ENCODE results near the gene PSMA4. TPM values are rescaled to one million over a fixed set of nuclear protein-coding genes. Genes with fewer than 3 reads are reported as not detected.
A peak's percentile ranks its signal among the peaks of the same experiment; 100 is the strongest.

Gene PSMA4
- total RNA-seq, 1 experiment from 2014 or later: 276 TPM

- TF ChIP-seq CTCF (IDR thresholded peaks at IDR 0.05; ENCODE audit: insufficient read depth in 1 of 2, low read depth in 1 of 2, low read length in 1 of 2, severe bottlenecking in 1 of 2, unreplicated experiment in 1 of 2): no peak
- Histone ChIP-seq H3K9me3 (no peaks in the 10 kb centered on the region), H3K27me3 (replicated peaks; ENCODE audit: control insufficient read depth, insufficient read depth, low read length) (no peaks in the 10 kb centered on the region), H3K36me3 (ENCODE audit: control insufficient read depth, insufficient read depth, low read length) (no peaks in the 10 kb centered on the region), H3K4me1 (no peaks in the 10 kb centered on the region), H3K4me3 (ENCODE audit: low read depth, low read length) (no peak overlapping the region)
- H3K4me3 Mint-ChIP-seq (ENCODE audit: unreplicated experiment): no peak overlapping the region
- ChIA-PET POLR2A (no interaction called here), CTCF (no interaction called here)
- H3K27me3 Mint-ChIP-seq (ENCODE audit: insufficient read depth, unreplicated experiment): peaks cover 2% of the 10 kb centered on the region
- no peaks in the 10 kb centered on the region for H3K9me3 Mint-ChIP-seq (ENCODE audit: unreplicated experiment)
- H3K27ac Mint-ChIP-seq (ENCODE audit: unreplicated experiment): no peak overlapping the region
- peaks cover 13% of the 10 kb centered on the region for H3K4me1 Mint-ChIP-seq (ENCODE audit: low read depth, unreplicated experiment)
- H3K36me3 Mint-ChIP-seq (ENCODE audit: insufficient read depth, unreplicated experiment): no peaks in the 10 kb centered on the region
- no TSS peak for BruUV-seq (replicated peaks)
- intact Hi-C loops (cut with micrococcal nuclease; ENCODE audit: unreplicated experiment): no loop called here
- DNase-seq: no peak
Measured at GRCh38 chr15:78563092-78563491, 22.8 kb downstream of the PSMA4 start.

DNA sequence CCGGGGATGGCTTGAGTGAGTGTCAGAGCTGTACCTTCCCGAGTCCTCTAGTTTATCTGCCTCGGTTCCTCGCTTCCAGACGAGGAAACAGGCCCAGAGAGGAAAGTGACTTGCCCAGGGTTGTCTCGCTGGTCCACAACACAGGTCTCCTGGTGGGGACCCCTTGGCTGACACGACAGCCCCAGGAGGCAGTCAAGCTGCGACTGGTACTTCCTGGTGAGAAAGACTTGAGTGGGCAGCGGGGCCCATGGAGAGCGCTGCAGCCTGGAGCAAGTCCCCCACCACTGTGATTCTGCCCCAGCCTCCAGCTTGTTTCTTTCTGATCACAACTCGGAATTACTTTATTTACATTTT, 24.5 kb downstream of the PSMA4 start:
- no peaks in the 10 kb centered on the region for H3K9me3 ChIP-seq
- no peak for TF ChIP-seq CTCF (IDR thresholded peaks at IDR 0.05; ENCODE audit: insufficient read depth in 1 of 2, low read depth in 1 of 2, low read length in 1 of 2, severe bottlenecking in 1 of 2, unreplicated experiment in 1 of 2)
- POLR2A ChIA-PET: interaction anchor here (0.6 to 1.5 kb wide), 4 partner anchors 56 to 265 kb away, joined by 6 to 13 read pairs (median 9); partner anchors contain the start of gene SKIC8
- Mint-ChIP-seq H3K27me3 (ENCODE audit: insufficient read depth, unreplicated experiment) (peaks cover 2% of the 10 kb centered on the region), H3K27ac (ENCODE audit: unreplicated experiment) (no peak overlapping the region), H3K4me3 (ENCODE audit: unreplicated experiment) (peak overlapping the region; percentile 91), H3K9me3 (ENCODE audit: unreplicated experiment) (no peaks in the 10 kb centered on the region), H3K36me3 (ENCODE audit: insufficient read depth, unreplicated experiment) (no peaks in the 10 kb centered on the region), H3K4me1 (ENCODE audit: low read depth, unreplicated experiment) (peaks cover 13% of the 10 kb centered on the region)
- H3K4me1 ChIP-seq: no peaks in the 10 kb centered on the region
- H3K36me3 ChIP-seq (ENCODE audit: control insufficient read depth, insufficient read depth, low read length): no peaks in the 10 kb centered on the region
- H3K4me3 ChIP-seq (ENCODE audit: low read depth, low read length): peak overlapping the region; percentile 64
- no peaks in the 10 kb centered on the region for H3K27me3 ChIP-seq (replicated peaks; ENCODE audit: control insufficient read depth, insufficient read depth, low read length)
- no TSS peak for BruUV-seq (replicated peaks)
- DNase-seq: no peak
- CTCF ChIA-PET: interaction anchor here (0.6 to 1.3 kb wide), 5 partner anchors 24 to 372 kb away, joined by 3 to 5 read pairs (median 3); no protein-coding TSS in a partner anchor
- intact Hi-C loops (cut with micrococcal nuclease; ENCODE audit: unreplicated experiment): loop anchor here (1.0 kb wide), 1 partner anchor 23 kb away; no protein-coding TSS in a partner anchor

DNA sequence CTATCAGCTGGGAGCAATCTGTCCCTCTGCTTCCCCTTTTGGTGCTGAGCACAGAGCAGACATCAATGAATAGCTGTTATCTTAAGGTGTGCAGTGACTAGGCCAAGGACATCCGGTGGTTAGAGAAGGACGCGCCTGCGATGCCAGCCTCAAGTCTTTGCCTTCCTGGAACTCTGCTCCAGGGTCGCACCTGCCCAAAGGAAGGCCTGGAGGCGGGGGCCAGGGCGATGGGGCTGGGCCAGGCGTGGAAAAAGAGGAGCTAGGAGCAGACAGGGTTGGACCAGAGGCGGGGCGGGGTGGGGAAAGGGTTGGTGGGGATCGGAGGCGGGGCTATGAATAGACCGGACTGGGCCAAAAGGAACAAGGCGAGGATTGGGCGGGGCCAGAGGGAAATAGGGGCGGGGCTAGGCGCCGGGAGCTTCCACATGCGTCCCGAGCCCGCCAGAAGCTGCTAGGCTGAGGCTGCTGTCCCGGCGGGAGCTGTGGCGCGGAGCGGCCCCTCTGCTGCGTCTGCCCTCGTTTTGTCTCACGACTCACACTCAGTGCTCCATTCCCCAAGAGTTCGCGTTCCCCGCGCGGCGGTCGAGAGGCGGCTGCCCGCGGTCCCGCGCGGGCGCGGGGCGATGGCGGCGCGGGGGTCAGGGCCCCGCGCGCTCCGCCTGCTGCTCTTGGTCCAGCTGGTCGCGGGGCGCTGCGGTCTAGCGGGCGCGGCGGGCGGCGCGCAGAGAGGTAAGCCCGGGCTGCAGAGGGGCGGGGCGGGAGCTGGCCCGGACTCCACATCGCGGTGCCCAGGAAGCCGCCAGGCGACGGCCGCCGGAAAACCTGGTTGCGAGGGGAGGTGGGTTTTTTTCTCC, 25.1 kb downstream of the PSMA4 start, which contains the start of gene CHRNA5:
CHRNA5 (plus strand) TSS at position 424 of the 854 bp plus-strand sequence; CDS start at position 624, 200 bp downstream.
- DNase-seq: peak; percentile 85 to 92
- ChIA-PET CTCF (interaction anchor here (0.6 to 1.5 kb wide), 8 partner anchors 9 to 372 kb away, joined by 3 to 5 read pairs (median 3); no protein-coding TSS in a partner anchor), POLR2A (interaction anchor here (0.6 to 1.6 kb wide), 7 partner anchors 23 to 266 kb away, joined by 3 to 13 read pairs (median 6); partner anchors contain the start of genes PSMA4 and SKIC8)
- H3K36me3 Mint-ChIP-seq (ENCODE audit: insufficient read depth, unreplicated experiment): no peaks in the 10 kb centered on the region
- Histone ChIP-seq H3K4me1 (no peaks in the 10 kb centered on the region), H3K9me3 (no peaks in the 10 kb centered on the region), H3K4me3 (ENCODE audit: low read depth, low read length) (peak within 1 kb of the TSS; percentile 64), H3K27me3 (replicated peaks; ENCODE audit: control insufficient read depth, insufficient read depth, low read length) (no peaks in the 10 kb centered on the region), H3K36me3 (ENCODE audit: control insufficient read depth, insufficient read depth, low read length) (no peaks in the 10 kb centered on the region)
- H3K27ac Mint-ChIP-seq (ENCODE audit: unreplicated experiment): peak within 1 kb of the TSS; percentile 80
- H3K27me3 Mint-ChIP-seq (ENCODE audit: insufficient read depth, unreplicated experiment): peaks cover 2% of the 10 kb centered on the region
- H3K4me1 Mint-ChIP-seq (ENCODE audit: low read depth, unreplicated experiment): peaks cover 13% of the 10 kb centered on the region
- H3K9me3 Mint-ChIP-seq (ENCODE audit: unreplicated experiment): no peaks in the 10 kb centered on the region
- intact Hi-C loops (cut with micrococcal nuclease; ENCODE audit: unreplicated experiment): loop anchor here (1.0 kb wide), 1 partner anchor 24 kb away; no protein-coding TSS in a partner anchor
- H3K4me3 Mint-ChIP-seq (ENCODE audit: unreplicated experiment): peak within 1 kb of the TSS; percentile 91
- no peak for TF ChIP-seq CTCF (IDR thresholded peaks at IDR 0.05; ENCODE audit: insufficient read depth in 1 of 2, low read depth in 1 of 2, low read length in 1 of 2, severe bottlenecking in 1 of 2, unreplicated experiment in 1 of 2)
- BruUV-seq (replicated peaks): no TSS peak
